Cardiac muscle cell (in vitro differentiated cells and primary cell): ENCODE results near the gene EVI2B. TPM values are rescaled to one million over a fixed set of nuclear protein-coding genes. Genes with fewer than 3 reads are reported as not detected.

ENCODE experiments used
- DNase-seq, 2 donors: peaks; one replicate each; pipeline versions ENCODE4 v3.0.0 to v3.0.0-alpha.2; 2010 to 2017; ENCODE audit warnings: low read depth in 1 of 2, low spot score in 1 of 2
- H3K27ac ChIP-seq: fragments of 200-600 bp; sonication (generic); 2 replicates; pipeline ENCODE4 v1.5.1; 2016
- H3K27me3 ChIP-seq: fragments of 200-600 bp; sonication (generic); 2 replicates; pipeline ENCODE4 v1.6.0; 2016; ENCODE audit warnings: control low read depth
- H3K36me3 ChIP-seq: fragments of 200-600 bp; sonication (generic); 2 replicates; pipeline ENCODE4 v1.5.1; 2016; ENCODE audit warnings: control low read depth
- H3K4me1 ChIP-seq: fragments of 200-600 bp; sonication (generic); 2 replicates; pipeline ENCODE4 v1.8.1; 2017; ENCODE audit warnings: low read depth, mild to moderate bottlenecking, mixed run types
- H3K4me3 ChIP-seq: fragments of 200-600 bp; sonication (generic); 2 replicates; pipeline ENCODE4 v1.5.1; 2016; ENCODE audit warnings: mild to moderate bottlenecking
- H3K9me3 ChIP-seq: fragments of 200-600 bp; sonication (generic); 2 replicates; pipeline ENCODE4 v1.5.1; 2017; ENCODE audit warnings: low read depth, mild to moderate bottlenecking, control low read depth
- polyA plus RNA-seq: library from polyadenylated mRNA; unstranded; fragments of >200 nt; fragmentation: Nextera tagmentation; extraction: Ambion mirVana; gene quantifications from 2 replicates; pipeline ENCODE4 v1.2.1, GENCODE V29; 2016
- total RNA-seq: library from RNA; depleted of rRNA; stranded (reverse); fragments of >200 nt; gene quantifications from 2 replicates; pipeline ENCODE4 v1.2.3, GENCODE V29; 2016
- TF ChIP-seq, protein P1 (sequence below): IDR thresholded peaks from 2 replicates; pipeline ENCODE4 v1.5.1; 2012; ENCODE audit warnings: low read depth, mild to moderate bottlenecking, low read length

The EVI2B gene
- total and polyA plus RNA-seq, 2 experiments from 2014 or later, result 0.42 TPM; not detected in 1

DNA sequence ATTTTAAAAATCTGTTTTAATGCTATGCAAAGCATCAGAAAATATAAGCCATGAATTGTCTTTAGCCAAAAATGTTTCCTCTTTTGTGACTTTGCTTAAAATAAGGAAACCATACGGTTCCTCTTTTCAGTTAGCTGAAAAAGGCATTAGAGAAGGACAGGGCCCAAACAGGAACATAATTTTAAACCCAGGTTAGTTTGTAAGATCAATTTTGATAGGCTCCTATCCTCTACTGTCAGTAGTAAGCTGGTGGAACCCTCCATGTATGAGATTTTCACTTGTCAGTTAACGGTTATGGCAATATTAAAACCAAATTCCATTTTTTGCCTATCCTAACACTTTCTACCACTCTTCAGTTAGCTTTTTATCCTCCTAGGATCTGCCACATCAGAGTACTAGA, 4.3 kb downstream of the EVI2B start:
- DNase-seq, result no peak
- Histone ChIP-seq H3K9me3 (no peaks in the 10 kb centered on the region), H3K4me3 (no peak overlapping the region), H3K27me3 (no peaks in the 10 kb centered on the region), H3K36me3 (no peaks in the 10 kb centered on the region), H3K27ac (no peak overlapping the region), H3K4me1 (peaks cover 6% of the 10 kb centered on the region)
- TF ChIP-seq, protein P1, sequence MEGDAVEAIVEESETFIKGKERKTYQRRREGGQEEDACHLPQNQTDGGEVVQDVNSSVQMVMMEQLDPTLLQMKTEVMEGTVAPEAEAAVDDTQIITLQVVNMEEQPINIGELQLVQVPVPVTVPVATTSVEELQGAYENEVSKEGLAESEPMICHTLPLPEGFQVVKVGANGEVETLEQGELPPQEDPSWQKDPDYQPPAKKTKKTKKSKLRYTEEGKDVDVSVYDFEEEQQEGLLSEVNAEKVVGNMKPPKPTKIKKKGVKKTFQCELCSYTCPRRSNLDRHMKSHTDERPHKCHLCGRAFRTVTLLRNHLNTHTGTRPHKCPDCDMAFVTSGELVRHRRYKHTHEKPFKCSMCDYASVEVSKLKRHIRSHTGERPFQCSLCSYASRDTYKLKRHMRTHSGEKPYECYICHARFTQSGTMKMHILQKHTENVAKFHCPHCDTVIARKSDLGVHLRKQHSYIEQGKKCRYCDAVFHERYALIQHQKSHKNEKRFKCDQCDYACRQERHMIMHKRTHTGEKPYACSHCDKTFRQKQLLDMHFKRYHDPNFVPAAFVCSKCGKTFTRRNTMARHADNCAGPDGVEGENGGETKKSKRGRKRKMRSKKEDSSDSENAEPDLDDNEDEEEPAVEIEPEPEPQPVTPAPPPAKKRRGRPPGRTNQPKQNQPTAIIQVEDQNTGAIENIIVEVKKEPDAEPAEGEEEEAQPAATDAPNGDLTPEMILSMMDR, result no peak

DNA sequence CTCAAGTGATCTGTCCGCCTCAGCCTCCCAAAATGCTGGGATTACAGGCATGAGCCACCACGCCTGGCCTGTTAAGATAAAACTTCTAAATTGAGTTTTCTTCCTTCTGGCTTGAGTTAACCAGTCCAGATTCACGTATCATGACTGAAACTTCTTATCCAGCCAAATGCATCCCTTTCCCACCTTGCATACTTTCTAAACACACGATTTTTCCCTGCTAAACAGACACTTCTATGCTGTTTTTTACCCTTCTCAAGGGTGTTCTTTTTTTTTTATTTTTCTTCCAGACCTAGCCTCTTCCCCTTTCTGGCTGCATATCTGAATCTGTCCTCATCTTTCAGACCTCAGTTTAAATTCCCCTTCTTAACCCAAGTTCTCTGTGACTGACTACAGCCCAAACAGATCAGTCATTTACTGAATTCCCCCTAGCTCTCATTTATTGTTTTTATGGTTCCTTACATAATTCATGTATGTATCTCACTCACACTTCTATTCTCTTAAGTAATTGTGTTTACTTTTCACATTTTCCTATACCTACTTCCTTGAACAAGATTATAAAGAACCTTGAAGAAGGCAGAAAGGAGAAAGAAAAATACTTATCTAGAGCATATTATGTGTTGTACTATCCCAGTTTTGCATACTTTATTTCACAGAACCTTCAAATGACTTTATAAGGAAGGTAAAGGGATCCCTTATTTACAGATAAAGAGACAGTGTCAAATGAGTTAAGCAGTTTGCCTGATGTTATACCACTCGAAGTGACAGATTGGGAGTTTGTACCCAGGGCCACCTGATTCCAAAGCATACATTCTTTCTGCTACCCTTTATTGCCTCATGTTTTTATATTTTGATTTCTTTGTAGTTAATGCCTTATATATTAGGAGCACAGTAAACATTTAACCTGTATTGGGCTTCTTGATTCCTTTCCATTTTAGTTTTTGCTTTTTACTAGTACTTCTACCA, 5.2 kb downstream of the EVI2B start:
- no peaks in the 10 kb centered on the region for H3K36me3 ChIP-seq
- no peak for DNase-seq
- H3K9me3 ChIP-seq, result no peaks in the 10 kb centered on the region
- H3K4me3 ChIP-seq, result no peak overlapping the region
- peaks cover 6% of the 10 kb centered on the region for H3K4me1 ChIP-seq
- no peaks in the 10 kb centered on the region for H3K27me3 ChIP-seq
- H3K27ac ChIP-seq, result no peak overlapping the region
- TF ChIP-seq, protein P1, result no peak

DNA sequence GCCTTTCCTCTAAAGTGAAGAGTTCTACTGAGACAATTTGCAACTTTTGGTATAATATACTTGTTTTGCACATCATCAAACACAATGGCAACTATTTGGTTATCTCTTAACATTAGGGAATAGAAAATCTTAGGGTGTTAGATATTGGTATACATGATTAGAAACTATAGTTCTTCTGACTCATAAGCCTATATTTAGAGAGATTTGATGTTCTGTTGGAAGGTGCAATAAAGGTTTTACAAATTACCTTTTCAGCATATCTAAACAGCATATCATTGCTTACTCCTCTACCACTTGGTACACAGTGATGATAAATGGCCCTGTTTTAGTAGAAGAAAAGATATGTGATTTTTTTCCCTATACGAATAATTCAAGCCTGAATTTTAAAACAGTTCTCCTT, 6.2 kb downstream of the EVI2B start:
- no peaks in the 10 kb centered on the region for H3K9me3 ChIP-seq
- H3K4me1 ChIP-seq, result peaks cover 6% of the 10 kb centered on the region
- no peak overlapping the region for H3K4me3 ChIP-seq
- H3K27ac ChIP-seq, result no peak overlapping the region
- DNase-seq, result no peak
- H3K27me3 ChIP-seq, result no peaks in the 10 kb centered on the region
- TF ChIP-seq, protein P1, result no peak
- H3K36me3 ChIP-seq, result no peaks in the 10 kb centered on the region

DNA sequence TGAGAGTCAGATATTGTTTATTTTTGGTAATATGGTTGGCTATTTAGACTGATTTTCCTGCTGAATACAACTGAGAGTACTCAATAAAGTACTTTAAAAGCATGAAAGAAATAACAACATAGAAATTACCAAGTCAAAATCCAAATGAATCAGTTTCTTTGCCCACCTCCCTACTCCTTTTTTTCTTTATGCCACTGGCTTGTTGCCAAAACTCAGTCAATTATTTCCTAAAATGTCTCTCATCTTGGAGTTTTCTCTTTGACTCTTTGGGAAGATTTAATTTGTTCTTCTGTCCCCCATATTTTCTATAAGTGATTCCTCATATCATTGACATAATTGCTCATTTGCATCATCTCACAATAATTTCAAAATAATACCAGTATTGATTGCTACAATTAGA, 14.2 kb downstream of the EVI2B start:
- TF ChIP-seq, protein P1, result no peak
- H3K9me3 ChIP-seq, result no peaks in the 10 kb centered on the region
- no peaks in the 10 kb centered on the region for H3K36me3 ChIP-seq
- no peak for DNase-seq
- no peak overlapping the region for H3K4me3 ChIP-seq
- H3K4me1 ChIP-seq, result no peaks in the 10 kb centered on the region
- no peak overlapping the region for H3K27ac ChIP-seq
- H3K27me3 ChIP-seq, result no peaks in the 10 kb centered on the region

DNA sequence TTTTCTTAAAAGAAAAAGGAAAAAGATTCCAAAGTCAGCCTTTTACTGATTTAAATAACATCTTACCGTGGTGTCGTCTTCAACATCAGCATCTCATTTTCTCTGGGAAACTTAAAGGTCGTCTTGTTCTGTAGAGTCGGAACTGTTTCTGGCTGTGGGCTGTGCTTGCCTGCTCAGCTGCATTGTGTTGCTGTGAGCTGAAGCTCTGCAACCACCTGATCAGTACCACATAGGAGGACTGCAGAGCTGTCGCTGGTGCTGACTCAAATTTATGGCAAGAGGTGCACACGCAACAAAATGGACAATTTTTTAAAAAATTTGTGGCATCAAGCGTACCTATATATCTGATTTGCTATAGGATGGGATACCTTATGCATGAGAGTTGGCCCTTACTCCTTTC, 16.8 kb downstream of the EVI2B start, which contains the start of gene OMG:
Gene OMG (minus strand): TSS at position 150 of the 400 bp plus-strand sequence. CDS start 908 bp downstream, outside the sequence.
- Histone ChIP-seq H3K9me3 (no peaks in the 10 kb centered on the region), H3K27ac (no peak within 1 kb of the TSS), H3K4me1 (no peaks in the 10 kb centered on the region), H3K27me3 (no peaks in the 10 kb centered on the region), H3K4me3 (no peak within 1 kb of the TSS), H3K36me3 (no peaks in the 10 kb centered on the region)
- TF ChIP-seq, protein P1, result no peak
- peak in 1 of 2 donors; percentile 0 for DNase-seq
